Stimulated activated CD8-positive, alpha-beta memory T cell treated with anti-CD3 and anti-CD28 coated beads, Interleukin-4, amount 100 ng/mL, for 24 hours (primary cell): Measurements from ENCODE around the gene LRRC14B.
"Not testable (repeated sequence)": the region's sequence is repeated elsewhere in the genome, so short reads cannot be mapped to it uniquely, and the experiment has no call there.

Experiments used
- DNase-seq: peaks from one replicate; pipeline ENCODE4 v3.0.0-alpha.2; 2020; ENCODE audit warnings: low read depth

LRRC14B gene

DNA sequence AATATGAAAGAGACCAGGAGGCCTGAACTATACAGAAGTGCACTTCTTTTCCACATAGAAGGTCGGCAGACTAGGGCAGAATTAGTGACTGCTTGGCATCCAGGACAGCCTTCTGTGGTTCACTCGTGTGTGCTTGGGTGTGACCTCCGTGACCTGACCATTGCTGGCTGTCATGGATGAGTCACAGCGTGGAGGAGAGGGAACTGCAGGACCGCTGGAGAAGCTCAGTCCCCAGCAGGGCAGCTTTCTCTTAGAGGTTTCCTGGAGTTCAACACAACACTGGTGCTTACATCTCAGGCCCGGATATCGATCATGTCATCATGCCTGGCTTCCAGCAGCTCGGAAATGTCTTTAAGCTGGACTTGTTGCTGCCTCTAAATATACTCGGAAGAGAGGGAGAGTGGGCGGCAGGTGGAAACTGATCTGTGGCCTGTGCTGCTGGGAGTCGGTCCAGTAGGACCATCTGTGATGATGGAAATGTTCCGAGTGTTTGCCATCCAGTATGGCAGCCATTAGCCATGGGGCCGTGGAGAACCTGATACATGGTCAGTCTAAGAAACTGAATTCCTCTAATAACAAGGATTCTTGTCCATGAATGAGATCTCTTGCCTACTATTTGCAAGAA, 49.9 kb downstream of the LRRC14B start:
- DNase-seq: not testable (repeated sequence)

DNA sequence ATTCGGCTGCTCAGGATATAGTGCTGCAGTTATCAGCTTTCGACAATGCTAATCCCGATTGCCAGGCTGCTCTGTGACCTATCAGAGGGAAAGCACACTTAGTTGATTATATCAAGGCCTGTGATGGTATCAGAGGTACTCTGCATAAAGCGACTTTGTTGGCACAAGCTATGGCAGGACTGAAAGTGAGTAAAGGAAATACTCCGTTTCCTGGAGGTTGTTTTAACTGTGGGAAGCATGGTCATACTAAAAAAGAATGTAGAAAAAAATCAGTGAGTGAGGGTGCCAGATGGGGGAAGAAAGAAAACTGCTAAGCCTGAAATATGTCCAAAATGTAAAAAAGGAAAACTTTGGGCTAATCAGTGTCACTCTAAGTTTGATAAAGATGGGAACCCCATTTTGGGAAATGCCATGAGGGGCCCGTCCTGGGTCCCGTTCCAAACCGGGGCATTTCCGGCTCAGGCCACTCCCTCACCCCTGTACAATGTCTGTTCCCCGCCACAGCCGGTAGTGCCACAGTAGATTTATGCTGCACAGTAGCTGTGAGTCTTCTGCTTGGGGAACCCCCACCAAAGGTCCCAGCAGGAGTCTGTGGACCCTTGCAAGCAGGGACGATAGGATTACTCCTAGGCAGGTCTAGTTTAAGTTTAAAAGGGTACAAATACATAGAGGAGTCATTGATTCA, 52.5 kb downstream of the LRRC14B start:
- DNase-seq: not testable (repeated sequence)

DNA sequence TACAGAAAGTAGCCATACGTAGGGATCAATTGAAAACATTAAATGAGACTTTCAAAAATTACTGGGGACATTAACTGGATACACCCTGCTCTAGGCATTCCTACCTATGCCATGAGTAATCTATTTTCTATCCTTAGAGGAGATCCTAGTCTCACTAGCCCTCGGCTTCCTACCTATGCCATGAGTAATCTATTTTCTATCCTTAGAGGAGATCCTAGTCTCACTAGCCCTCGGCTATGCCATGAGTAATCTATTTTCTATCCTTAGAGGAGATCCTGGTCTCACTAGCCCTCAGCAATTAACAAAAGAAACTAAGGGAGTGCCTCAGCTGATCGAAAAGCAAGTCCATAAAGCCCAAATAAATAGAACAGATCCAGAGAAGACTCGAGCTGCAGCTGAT, 54.4 kb downstream of the LRRC14B start:
- DNase-seq: not testable (repeated sequence)
